HepG2 (cell line): Measurements from ENCODE around the gene TLE5. TPM values are rescaled to one million over a fixed set of nuclear protein-coding genes. Genes with fewer than 3 reads are reported as not detected.

Experiments
- ATAC-seq: fragments of 200-7000 bp; cut with Tn5 transposase; 3 replicates; pipeline ENCODE4 v1.9.1; 2020; ENCODE audit warnings: mild to moderate bottlenecking, moderate library complexity
- BruUV-seq: library from RNA; stranded (reverse); fragments of 400-500 nt; replicated peaks from 2 replicates; lab custom pipeline; 2021; lab: Mats Ljungman, UMichigan
- CTCF ChIA-PET: fragments of 300-600 bp; formaldehyde crosslinking; extraction: SDS; loops from one replicate; lab custom pipeline; 2021; ENCODE audit warnings: low total read pairs, inconsistent platforms, low intra/inter-chr PET ratio; lab: Yijun Ruan, JAX
- POLR2A ChIA-PET: fragments of 350-600 bp; sonication (Branson Sonifier 250); formaldehyde crosslinking; loops from one replicate; lab custom pipeline; 2020; ENCODE audit warnings: antibody characterized with exemption, inconsistent platforms; lab: Yijun Ruan, JAX
- DNase-seq: peaks from one replicate; pipeline ENCODE4 v3.0.0-alpha.2; 2015; ENCODE audit warnings: low spot score
- FAIRE-seq: peaks from 3 replicates; lab custom pipeline; 2011; peaks lifted over from hg19 to GRCh38; lab: Jason Lieb, UNC
- H2AFZ ChIP-seq: one replicate; pipeline ENCODE4 v1.6.1; 2011; ENCODE audit warnings: low read length, inconsistent platforms
- H3K27ac ChIP-seq: fragments of 300-600 bp; 3 replicates; pipeline ENCODE4 v1.8.0; 2011; ENCODE audit warnings: mixed run types, mild to moderate bottlenecking, mixed read lengths, low read length, inconsistent platforms; ENCODE audit not compliant: insufficient read depth; ENCODE audit errors: extremely low read length
- H3K27me3 ChIP-seq, 2 experiments: fragments of 200-600 bp in 1 of 2; 2 replicates in 1 of 2; 3 replicates in 1 of 2; pipeline versions ENCODE4 v1.6.0 to v1.8.0; 2011; ENCODE audit warnings: low read length in 2 of 2, mild to moderate bottlenecking in 2 of 2, moderate library complexity in 2 of 2, inconsistent platforms in 1 of 2; ENCODE audit not compliant: insufficient read depth in 2 of 2, control insufficient read depth in 1 of 2
- H3K36me3 ChIP-seq, 2 experiments: fragments of 200-600 bp in 1 of 2; replicated peaks in 1 of 2; 2 replicates in 1 of 2; 3 replicates in 1 of 2; pipeline versions ENCODE4 v1.5.1 to v1.8.0; 2011; ENCODE audit warnings: low read length in 2 of 2, inconsistent platforms in 1 of 2; ENCODE audit not compliant: insufficient read depth in 2 of 2, control insufficient read depth in 1 of 2
- H3K4me1 ChIP-seq: 2 replicates; pipeline ENCODE4 v1.5.1; 2012; ENCODE audit warnings: low read length, inconsistent platforms; ENCODE audit not compliant: insufficient read depth
- H3K4me2 ChIP-seq: 2 replicates; pipeline ENCODE4 v1.6.0; 2011; ENCODE audit warnings: low read depth, low read length, inconsistent platforms
- H3K4me3 ChIP-seq, 3 experiments: fragments of 200-600 bp in 1 of 3; sonication (generic), shearing (Covaris generic) in 1 of 3; replicated peaks in 1 of 3; 2 replicates each; pipeline ENCODE4 v1.5.1; 2011 to 2016; ENCODE audit warnings: low read length in 3 of 3, inconsistent platforms in 2 of 3, low read depth in 2 of 3, mild to moderate bottlenecking in 2 of 3, control low read depth in 1 of 3, mixed read lengths in 1 of 3; ENCODE audit not compliant: insufficient read depth in 1 of 3
- H3K79me2 ChIP-seq: one replicate; pipeline ENCODE4 v1.6.1; 2011; ENCODE audit warnings: low read length, inconsistent platforms; ENCODE audit not compliant: insufficient read depth
- H3K9ac ChIP-seq: 2 replicates; pipeline ENCODE4 v1.6.0; 2011; ENCODE audit warnings: mild to moderate bottlenecking, low read depth, low read length, inconsistent platforms; ENCODE audit not compliant: insufficient read depth
- H3K9me3 ChIP-seq: 2 replicates; pipeline ENCODE4 v1.5.1; 2012; ENCODE audit warnings: mild to moderate bottlenecking, low read length
- H4K20me1 ChIP-seq: 2 replicates; pipeline ENCODE4 v1.6.0; 2011; ENCODE audit warnings: inconsistent platforms, mild to moderate bottlenecking, low read length, moderate library complexity; ENCODE audit not compliant: insufficient read depth
- BHLHE40 ChIP-seq: IDR thresholded peaks from 2 replicates; pipeline ENCODE4 v1.6.1; 2011; ENCODE audit warnings: low read length, improper control_type of control experiment
- CAMTA2 ChIP-seq: sonication (generic); formaldehyde crosslinking; IDR thresholded peaks from 2 replicates; pipeline ENCODE4 v1.4.0; 2020; ENCODE audit warnings: mild to moderate bottlenecking, missing genetic modification reagents, borderline replicate concordance
- PLRG1 ChIP-seq: fragments of 450-650 bp; conservative IDR thresholded peaks from 2 replicates; pipeline ENCODE4 v1.6.1; 2016
- ZNF234 ChIP-seq: sonication (generic); formaldehyde crosslinking; conservative IDR thresholded peaks from 2 replicates; pipeline ENCODE4 v1.5.1; 2020; ENCODE audit warnings: mild to moderate bottlenecking, missing genetic modification reagents
- WGBS: methylation state at CpG from one replicate; pipeline ENCODE4 v1.1.6; 2017; ENCODE audit warnings: low lambda C conversion rate; 5-methylcytosine and 5-hydroxymethylcytosine counted together
- in situ Hi-C: cut with HindIII; loops from 2 replicates; pipeline ENCODE4 v1.10.0; 2017; ENCODE audit warnings: low pct_unique_long_range_greater_than_20kb; ENCODE audit not compliant: extremely low pct_ligation_motif_present
- intact Hi-C: fragments of 100-400 bp; cut with micrococcal nuclease; formaldehyde crosslinking; loops from one replicate; pipeline ENCODE4 v1.10.0; 2022; ENCODE audit not compliant: unreplicated experiment
- polyA plus RNA-seq, 8 experiments: library from polyadenylated mRNA; depleted of rRNA in 3 of 8; stranded (reverse) in 7 of 8; unstranded in 1 of 8; fragments of >200 nt; fragmentation: Illumina TruSeq in 4 of 8; extraction: Trizol in 4 of 8; gene quantifications; 2 replicates each; pipeline versions ENCODE4 v1.2.1 to v1.2.3, GENCODE V29; 2011 to 2016; ENCODE audit warnings: low read depth in 4 of 8, missing spikeins in 1 of 8, mixed read lengths in 1 of 8; ENCODE audit not compliant: insufficient read depth in 1 of 8
- total RNA-seq, 5 experiments: library from RNA; depleted of rRNA; stranded (reverse); fragments of >200 nt; fragmentation: Illumina TruSeq; extraction: Trizol; gene quantifications; 2 replicates each; pipeline ENCODE4 v1.2.3, GENCODE V29; 2016; ENCODE audit warnings: low read depth in 1 of 5
- TF ChIP-seq, protein P1 (sequence below): sonication (generic); formaldehyde crosslinking; IDR thresholded peaks from 2 replicates; pipeline ENCODE4 v1.9.0; 2022; ENCODE audit warnings: low read depth, missing genetic modification reagents
- TF ChIP-seq, protein P2 (sequence below): sonication (generic); formaldehyde crosslinking; IDR thresholded peaks from 2 replicates; pipeline ENCODE4 v1.5.1; 2020; ENCODE audit warnings: mild to moderate bottlenecking, missing genetic modification reagents, moderate library complexity

Gene TLE5
- total and polyA plus RNA-seq, 2 of the 13 experiments (the other 11 are each of a cell fraction or from before 2014, with no cell fraction given) = 62.8 to 189 TPM

DNA sequence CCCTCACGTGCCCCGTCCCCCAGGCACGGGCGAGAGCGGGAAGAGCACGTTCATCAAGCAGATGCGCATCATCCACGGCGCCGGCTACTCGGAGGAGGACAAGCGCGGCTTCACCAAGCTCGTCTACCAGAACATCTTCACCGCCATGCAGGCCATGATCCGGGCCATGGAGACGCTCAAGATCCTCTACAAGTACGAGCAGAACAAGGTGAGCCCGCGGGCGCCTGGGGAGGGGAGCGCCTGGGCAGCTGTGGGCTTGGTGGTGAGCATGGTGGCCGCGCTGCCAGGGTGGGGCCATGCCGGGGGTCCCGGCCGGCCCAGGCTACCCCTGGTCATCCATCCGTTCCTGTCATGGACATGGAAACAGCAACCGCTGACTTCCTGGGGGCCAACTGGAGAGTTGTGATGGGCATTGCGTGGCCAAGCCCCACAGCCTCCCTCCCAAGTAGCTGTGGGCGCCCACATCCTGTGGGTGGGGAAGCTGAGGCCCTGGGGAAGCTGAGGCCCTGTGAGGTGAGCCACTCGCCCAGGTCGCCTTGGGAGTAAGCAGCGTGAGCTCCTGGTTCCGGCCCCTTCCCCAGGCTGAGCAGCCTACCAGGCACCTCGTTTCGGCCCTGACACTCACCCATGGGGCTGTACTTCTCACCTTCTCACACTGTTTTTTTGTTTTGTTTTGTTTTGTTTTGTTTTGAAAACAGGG is 48.0 kb upstream of the TLE5 start:
- Histone ChIP-seq H3K79me2 (peaks cover 35% of the 10 kb centered on the region), H3K9ac (no peak overlapping the region), H3K9me3 (no peaks in the 10 kb centered on the region)
- POLR2A ChIA-PET = no interaction called here
- BruUV-seq = no TSS peak
- in situ Hi-C loops = no loop called here
- ATAC-seq = no peak
- TF ChIP-seq CAMTA2 (CRISPR knock-in tag) = no peak
- TF ChIP-seq PLRG1 = no peak
- TF ChIP-seq, protein P1, sequence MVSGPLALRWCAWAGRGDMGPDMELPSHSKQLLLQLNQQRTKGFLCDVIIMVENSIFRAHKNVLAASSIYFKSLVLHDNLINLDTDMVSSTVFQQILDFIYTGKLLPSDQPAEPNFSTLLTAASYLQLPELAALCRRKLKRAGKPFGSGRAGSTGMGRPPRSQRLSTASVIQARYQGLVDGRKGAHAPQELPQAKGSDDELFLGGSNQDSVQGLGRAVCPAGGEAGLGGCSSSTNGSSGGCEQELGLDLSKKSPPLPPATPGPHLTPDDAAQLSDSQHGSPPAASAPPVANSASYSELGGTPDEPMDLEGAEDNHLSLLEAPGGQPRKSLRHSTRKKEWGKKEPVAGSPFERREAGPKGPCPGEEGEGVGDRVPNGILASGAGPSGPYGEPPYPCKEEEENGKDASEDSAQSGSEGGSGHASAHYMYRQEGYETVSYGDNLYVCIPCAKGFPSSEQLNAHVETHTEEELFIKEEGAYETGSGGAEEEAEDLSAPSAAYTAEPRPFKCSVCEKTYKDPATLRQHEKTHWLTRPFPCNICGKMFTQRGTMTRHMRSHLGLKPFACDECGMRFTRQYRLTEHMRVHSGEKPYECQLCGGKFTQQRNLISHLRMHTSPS = no peak
- no peak for TF ChIP-seq BHLHE40
- TF ChIP-seq, protein P2, sequence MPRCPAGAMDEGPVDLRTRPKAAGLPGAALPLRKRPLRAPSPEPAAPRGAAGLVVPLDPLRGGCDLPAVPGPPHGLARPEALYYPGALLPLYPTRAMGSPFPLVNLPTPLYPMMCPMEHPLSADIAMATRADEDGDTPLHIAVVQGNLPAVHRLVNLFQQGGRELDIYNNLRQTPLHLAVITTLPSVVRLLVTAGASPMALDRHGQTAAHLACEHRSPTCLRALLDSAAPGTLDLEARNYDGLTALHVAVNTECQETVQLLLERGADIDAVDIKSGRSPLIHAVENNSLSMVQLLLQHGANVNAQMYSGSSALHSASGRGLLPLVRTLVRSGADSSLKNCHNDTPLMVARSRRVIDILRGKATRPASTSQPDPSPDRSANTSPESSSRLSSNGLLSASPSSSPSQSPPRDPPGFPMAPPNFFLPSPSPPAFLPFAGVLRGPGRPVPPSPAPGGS (CRISPR knock-in tag) = no peak
- TF ChIP-seq ZNF234 = no peak
- TF ChIP-seq, all 625 proteins: peak for 0
- Histone ChIP-seq H3K4me1 (peaks cover 22% of the 10 kb centered on the region), H2AFZ (no peak overlapping the region), H3K36me3 (peaks cover 5 to 25% of the 10 kb centered on the region in 2 experiments; a peak in 4 of 5 replicates), H4K20me1 (peaks cover 22% of the 10 kb centered on the region; the same call in 1 of the 2 replicates), H3K27ac (no peak overlapping the region), H3K4me3 (no peak overlapping the region), H3K4me2 (no peak overlapping the region), H3K27me3 (no peaks in the 10 kb centered on the region)
- DNase-seq (no peak), FAIRE-seq (no peak)
- intact Hi-C loops = no loop called here
- CTCF ChIA-PET = no interaction called here
- 95% methylated on average over 23 of the region's 37 CpGs for WGBS
